HG03108 (cell line): ENCODE results near the gene BTBD7.

Experiments used
- ATAC-seq: cut with Tn5 transposase; IDR thresholded peaks from one replicate; pipeline ENCODE4 v1.9.1; 2021; ENCODE audit warnings: moderate library complexity; ENCODE audit not compliant: unreplicated experiment

The BTBD7 gene

GRCh38 chr14:93329965-93330608 lies 2.7 kb downstream of the BTBD7 start:
- ATAC-seq, result no peak

- ATAC-seq, result no peak
Measured at GRCh38 chr14:93328546-93328945, 4.3 kb downstream of the BTBD7 start.

- no peak for ATAC-seq
Measured at GRCh38 chr14:93326196-93326595, 6.6 kb downstream of the BTBD7 start.

GRCh38 chr14:93323600-93324174 lies 9.1 kb downstream of the BTBD7 start:
- ATAC-seq, result no peak

- ATAC-seq, result no peak
Measured at GRCh38 chr14:93322929-93323599, 9.8 kb downstream of the BTBD7 start.

GRCh38 chr14:93320489-93320888 lies 12.3 kb downstream of the BTBD7 start:
- ATAC-seq, result no peak

- ATAC-seq, result no peak
Measured at GRCh38 chr14:93319958-93320357, 12.9 kb downstream of the BTBD7 start.

GRCh38 chr14:93319494-93319893 lies 13.3 kb downstream of the BTBD7 start:
- ATAC-seq, result no peak

- ATAC-seq, result no peak
Measured at GRCh38 chr14:93318927-93319326, 13.9 kb downstream of the BTBD7 start.

- no peak for ATAC-seq
Measured at GRCh38 chr14:93317875-93318807, 14.7 kb downstream of the BTBD7 start.

- ATAC-seq, result no peak
Measured at GRCh38 chr14:93317210-93317874, 15.5 kb downstream of the BTBD7 start.

- ATAC-seq, result no peak
Measured at GRCh38 chr14:93316716-93317115, 16.1 kb downstream of the BTBD7 start.

- ATAC-seq, result no peak
Measured at GRCh38 chr14:93315575-93315974, 17.3 kb downstream of the BTBD7 start.

GRCh38 chr14:93311082-93311481 lies 21.8 kb downstream of the BTBD7 start:
- ATAC-seq, result no peak

GRCh38 chr14:93309427-93309966 lies 23.3 kb downstream of the BTBD7 start:
- no peak for ATAC-seq

- ATAC-seq, result no peak
Measured at GRCh38 chr14:93308686-93309345, 24.0 kb downstream of the BTBD7 start.

- ATAC-seq, result no peak
Measured at GRCh38 chr14:93306812-93307211, 26.0 kb downstream of the BTBD7 start.

GRCh38 chr14:93305725-93306418 lies 27.0 kb downstream of the BTBD7 start:
- ATAC-seq, result no peak

GRCh38 chr14:93304771-93305170 lies 28.1 kb downstream of the BTBD7 start:
- ATAC-seq, result no peak
